ENCODE measurements around the gene TNS1. TPM values are rescaled to one million over a fixed set of nuclear protein-coding genes. Genes with fewer than 3 reads are reported as not detected.
A peak's percentile ranks its signal among the peaks of the same experiment; 100 is the strongest.

Gene TNS1
- total RNA-seq, 4 donors from 2014 or later = 169 to 316 (median 229) TPM

DNA sequence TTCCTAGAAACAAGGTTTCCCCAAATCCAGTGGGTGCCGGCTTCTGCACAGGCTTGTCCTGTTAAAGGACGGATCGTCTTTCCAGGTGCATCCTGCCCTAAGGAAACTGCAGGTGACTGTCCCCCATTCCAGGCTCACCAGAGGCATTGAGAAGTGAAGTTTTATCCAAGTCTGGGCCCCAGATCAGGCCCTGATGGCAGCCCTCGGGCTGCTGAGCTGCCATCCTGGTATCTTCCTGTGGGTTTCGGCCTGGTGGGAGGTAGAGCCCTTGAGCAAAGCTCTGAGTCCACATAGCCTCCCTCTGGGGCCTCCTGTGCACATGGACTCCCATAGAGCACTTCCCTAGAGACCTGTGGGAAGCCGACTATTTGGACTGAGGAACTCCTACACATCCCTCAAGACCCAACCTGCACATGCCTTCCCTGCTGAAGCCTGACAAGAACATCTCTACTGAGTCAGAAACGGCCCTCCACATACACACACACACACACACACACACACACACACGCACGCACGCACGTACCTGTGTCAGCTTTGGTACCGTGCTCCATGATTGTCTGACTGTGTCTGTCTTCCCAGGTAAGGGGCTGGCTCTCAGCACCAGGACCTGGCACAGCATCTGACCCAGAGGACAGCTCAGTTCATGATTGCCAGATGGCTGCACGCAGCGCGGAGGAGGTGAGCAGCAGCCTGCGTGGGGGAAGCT, 16.4 kb downstream of the TNS1 start:
- peaks cover 26 to 42% of the 10 kb centered on the region in 2 donors for H3K4me1 ChIP-seq
- H3K4me3 ChIP-seq (replicated peaks in 1 of 3) = no peak overlapping the region
- WGBS, 2 donors = 87 to 93% methylated on average over 15 to 16 of the region's 16 CpGs
- no peaks in the 10 kb centered on the region for H3K9me3 ChIP-seq
- no peak overlapping the region for H3K27ac ChIP-seq
- DNase-seq = no peak
- TF ChIP-seq POLR2A (IDR thresholded peaks at IDR 0.05) (no peak), CTCF (IDR thresholded peaks at IDR 0.05) (no peak)
- intact Hi-C loops (cut with DNase I) = loop anchor here (5.0 kb wide), 1 partner anchor 99 kb away; no protein-coding TSS in a partner anchor
- H3K36me3 ChIP-seq = no peaks in the 10 kb centered on the region
- no peaks in the 10 kb centered on the region for H3K27me3 ChIP-seq

DNA sequence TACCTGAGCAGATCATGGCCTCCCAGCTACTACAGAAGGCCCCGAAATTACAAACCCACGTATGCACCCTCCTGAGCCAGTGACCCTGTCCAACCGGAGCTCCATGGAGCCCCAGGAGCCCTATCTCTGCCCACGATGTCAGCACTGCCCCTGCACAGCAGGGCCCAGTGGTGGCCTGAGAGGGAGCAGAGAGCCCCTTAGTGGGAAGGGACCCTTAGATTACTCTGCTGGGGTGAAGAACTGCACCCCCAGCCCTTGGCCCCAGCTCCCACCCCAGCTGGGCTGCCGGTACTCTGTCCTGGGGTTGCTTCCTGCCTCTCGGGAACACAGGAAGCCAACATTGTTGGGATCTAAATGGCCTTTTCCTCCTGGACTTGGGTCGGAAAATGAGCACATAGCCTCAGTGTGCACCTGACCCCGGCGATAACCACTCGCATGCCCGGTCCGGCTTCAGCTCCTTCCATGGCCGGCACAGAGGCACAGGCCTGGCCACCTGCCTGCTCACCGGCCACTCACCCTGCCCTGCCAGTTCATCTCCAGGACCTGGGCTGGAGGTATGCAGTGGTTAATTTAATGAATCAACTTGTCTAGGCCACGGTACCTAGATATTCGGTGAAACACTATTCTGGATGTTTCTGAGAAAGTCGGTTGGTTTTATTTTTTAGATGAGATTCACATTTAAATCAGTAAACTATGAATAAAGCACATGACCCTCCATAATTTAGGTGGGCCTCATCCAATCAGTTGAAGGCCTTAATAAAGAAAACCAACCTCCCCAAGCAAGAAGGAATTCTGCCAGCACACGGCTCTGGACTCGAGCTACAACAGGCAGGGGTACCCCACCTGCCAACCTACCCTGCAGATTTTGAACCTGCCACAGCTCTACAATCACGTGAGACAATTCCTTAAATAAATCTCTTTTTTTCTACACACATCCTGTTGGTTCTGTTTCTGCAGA, 19.2 kb downstream of the TNS1 start:
- TF ChIP-seq POLR2A (IDR thresholded peaks at IDR 0.05) = no peak
- no peak for TF ChIP-seq CTCF (IDR thresholded peaks at IDR 0.05)
- intact Hi-C loops (cut with DNase I) = loop anchor here (5.0 kb wide), 1 partner anchor 36 kb away; no protein-coding TSS in a partner anchor
- H3K4me3 ChIP-seq (replicated peaks in 1 of 3) = no peak overlapping the region
- H3K4me1 ChIP-seq = peaks cover 47 to 59% of the 10 kb centered on the region in 2 donors
- no peaks in the 10 kb centered on the region for H3K9me3 ChIP-seq
- WGBS, 2 donors = 82 to 83% methylated on average over 12 to 18 of the region's 20 CpGs
- H3K27ac ChIP-seq = peak overlapping the region in 2 of 3 donors; percentile 76 to 93
- no peaks in the 10 kb centered on the region for H3K27me3 ChIP-seq
- H3K36me3 ChIP-seq = no peaks in the 10 kb centered on the region
- no peak for DNase-seq

DNA sequence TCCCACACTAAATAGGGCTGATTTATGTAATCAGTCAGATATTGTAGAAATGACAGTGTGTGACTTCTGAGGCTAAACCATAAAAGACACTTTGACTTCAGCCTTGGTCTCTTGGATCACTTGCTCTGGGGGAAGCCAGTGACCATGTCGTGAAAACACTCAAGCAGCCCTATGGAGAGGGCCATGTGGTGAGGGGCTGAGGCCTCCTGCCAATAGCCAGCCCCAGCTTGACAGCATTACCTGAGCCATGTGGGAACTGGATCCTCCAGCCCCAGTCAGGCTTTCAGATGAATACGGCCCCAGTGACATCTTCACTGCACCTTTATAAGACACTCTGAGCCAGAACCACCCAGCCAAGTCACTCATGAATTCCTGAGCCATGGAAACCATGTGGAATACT, 20.8 kb downstream of the TNS1 start:
- peaks cover 46 to 60% of the 10 kb centered on the region in 2 donors for H3K4me1 ChIP-seq
- DNase-seq = no peak
- no peaks in the 10 kb centered on the region for H3K36me3 ChIP-seq
- 75 to 77% methylated on average over 2 of the region's 2 CpGs for WGBS, 2 donors
- TF ChIP-seq CTCF (IDR thresholded peaks at IDR 0.05) (no peak), POLR2A (IDR thresholded peaks at IDR 0.05) (no peak)
- no peak overlapping the region for H3K4me3 ChIP-seq (replicated peaks in 1 of 3)
- H3K27ac ChIP-seq = peak overlapping the region; percentile 76 to 93 (median 81)
- H3K27me3 ChIP-seq = no peaks in the 10 kb centered on the region
- intact Hi-C loops (cut with DNase I) = loop anchor here (5.0 kb wide), 1 partner anchor 35 kb away; no protein-coding TSS in a partner anchor
- H3K9me3 ChIP-seq = no peaks in the 10 kb centered on the region

DNA sequence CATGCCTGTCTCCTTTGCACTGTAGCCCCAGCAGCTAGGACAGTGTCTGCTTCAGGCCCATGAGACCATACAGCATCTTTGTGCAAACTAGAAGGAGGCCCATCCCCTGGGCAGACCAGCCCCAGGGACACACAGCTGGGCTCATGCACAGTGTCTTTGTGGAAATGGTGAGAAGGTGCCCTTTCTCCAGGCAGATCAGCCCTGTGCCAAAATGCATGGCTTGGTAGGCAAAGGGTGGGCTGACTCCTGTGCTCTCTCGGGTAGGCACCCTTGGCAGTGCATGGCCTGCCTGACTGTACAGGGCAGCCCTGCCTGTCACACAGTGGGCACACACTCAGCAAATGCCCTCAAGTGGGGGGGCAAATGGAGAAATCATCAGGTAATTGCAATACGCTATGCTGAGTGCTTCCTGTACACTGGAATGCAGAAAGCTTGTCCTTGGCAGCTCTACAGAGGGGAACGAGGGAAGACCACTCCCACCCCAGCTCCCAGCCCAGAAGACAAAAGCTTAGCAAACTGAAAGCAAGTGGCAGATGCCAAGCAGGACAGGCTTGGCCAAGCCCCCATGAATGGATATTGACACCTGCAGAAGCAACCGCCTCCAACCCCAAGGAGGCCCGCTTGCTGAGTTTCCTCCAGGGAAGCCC, 21.6 kb downstream of the TNS1 start:
- Histone ChIP-seq H3K9me3 (no peaks in the 10 kb centered on the region), H3K4me1 (peaks cover 46 to 61% of the 10 kb centered on the region in 2 donors), H3K27ac (peak overlapping the region; percentile 76 to 93 (median 86)), H3K4me3 (replicated peaks in 1 of 3) (no peak overlapping the region), H3K27me3 (no peaks in the 10 kb centered on the region), H3K36me3 (no peaks in the 10 kb centered on the region)
- peak; percentile 86 to 88 for DNase-seq
- intact Hi-C loops (cut with DNase I) = loop anchor here (5.0 kb wide), 1 partner anchor 34 kb away; no protein-coding TSS in a partner anchor
- 33 to 55% methylated on average over 4 to 5 of the region's 5 CpGs for WGBS, 2 donors
- peak in 1 of 2 donors; percentile 52 for TF ChIP-seq POLR2A (IDR thresholded peaks at IDR 0.05)
- TF ChIP-seq CTCF (IDR thresholded peaks at IDR 0.05) = no peak

All from thyroid gland (tissue), 4 donors.